NCI-H1105 treated with DMSO at 0.1 percent for 48 hours (cell line): ENCODE results near the gene LOXHD1.
A peak's percentile ranks its signal among the peaks of the same experiment; 100 is the strongest.

Experiments used
- DNase-seq: peaks from one replicate; lab custom pipeline; 2025; lab: John Stamatoyannopoulos, UW

The LOXHD1 gene

DNA sequence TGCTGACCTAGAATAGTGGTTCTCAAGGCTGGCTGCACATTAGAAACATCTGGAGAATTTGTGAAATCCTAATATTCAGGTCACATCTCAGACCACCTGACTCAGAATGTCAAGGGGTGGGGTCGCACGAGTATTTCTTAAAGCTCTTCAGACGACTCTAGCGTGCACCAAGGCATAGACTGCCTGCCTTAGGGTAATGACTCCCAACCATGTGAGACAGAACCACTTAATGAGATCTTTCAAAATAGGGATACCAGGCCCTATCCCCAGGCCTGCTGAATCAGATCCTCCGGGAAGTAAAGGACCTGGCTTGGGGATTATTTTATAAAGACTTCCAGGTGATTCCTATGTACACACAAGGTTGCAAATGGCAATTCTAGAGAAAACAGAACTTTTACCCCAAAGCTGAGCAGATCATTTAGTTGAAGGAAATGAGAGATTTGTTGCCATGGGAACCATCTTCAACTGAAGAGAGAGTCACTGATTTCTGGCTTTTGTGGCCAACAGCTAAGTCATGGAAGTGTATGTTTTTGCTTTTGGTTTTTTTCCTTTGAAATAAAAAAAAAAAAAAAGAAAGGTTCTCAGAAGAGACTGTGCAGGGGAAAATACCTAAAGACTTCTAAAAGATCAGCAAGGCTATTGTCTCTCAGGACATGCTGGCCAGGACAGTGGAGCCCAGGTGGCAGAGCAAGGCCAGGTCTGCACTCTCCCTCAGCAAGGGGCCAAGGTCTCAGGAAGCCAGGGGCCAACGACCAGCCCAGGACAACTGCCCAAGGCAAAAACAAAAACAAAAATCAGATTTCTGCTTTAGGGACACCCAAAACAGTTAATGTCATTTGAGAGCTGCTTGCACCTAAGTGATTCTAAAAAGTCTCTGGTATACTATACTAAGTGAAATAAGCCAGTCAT is 15.3 kb upstream of the LOXHD1 start:
- DNase-seq = no peak

DNA sequence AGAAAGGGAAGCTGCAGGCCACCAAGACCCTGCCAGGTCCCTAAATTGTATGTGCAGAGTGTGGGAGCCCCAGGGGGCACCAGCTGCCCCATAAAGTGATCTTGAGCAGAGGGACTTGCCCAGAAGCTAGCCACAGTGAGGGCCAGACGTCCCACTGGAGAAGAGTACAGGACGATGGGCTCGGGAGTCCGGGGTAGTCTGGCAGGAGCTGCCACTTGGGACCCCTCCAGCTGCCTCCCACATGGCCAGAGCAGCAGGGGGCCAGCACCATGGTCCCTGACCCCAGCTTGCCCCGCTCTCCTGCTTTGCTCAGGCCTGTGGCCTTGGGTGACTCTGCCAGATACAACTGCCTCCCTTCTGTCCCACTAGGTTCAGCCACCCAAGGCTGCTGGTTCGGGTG is 11.7 kb upstream of the LOXHD1 start:
- no peak for DNase-seq

DNA sequence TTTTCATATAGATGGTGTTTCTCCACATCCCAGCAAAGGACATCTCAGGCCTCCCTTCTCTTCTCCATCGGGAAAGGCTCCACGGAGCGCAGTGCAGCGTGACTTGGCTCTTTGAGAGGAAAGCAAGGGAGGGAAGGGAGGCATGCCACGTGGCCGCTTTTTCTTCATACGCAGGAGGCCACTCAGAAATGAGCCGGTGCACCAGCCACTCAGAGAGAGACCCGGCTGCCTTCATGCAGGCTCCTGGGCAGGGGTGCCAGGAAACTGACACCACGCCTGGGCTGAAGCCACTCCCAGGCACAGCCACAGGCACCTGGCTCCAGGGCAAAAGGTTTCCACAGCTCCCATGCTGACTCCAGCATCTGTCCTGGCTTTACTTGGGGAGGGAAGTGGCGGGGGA is 11.1 kb upstream of the LOXHD1 start:
- no peak for DNase-seq

DNA sequence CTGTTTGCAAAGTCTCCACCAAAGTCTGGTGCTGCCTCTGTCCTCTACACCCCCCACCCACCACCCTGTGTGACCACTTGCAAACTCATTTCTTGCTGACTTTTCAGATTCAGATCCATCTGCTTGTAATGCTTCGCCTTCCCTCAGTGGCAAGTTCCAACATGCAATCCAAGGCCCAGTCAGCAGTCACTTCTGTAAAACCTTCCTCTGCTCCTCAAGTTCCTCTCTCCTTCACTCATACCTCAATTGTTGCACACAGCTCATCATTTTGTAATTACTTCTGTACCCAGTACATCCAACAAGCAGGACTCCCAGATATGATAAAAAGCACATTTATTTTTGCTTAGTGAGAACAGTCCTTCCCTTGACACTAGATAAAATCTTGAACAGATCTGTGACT is 6.5 kb upstream of the LOXHD1 start:
- DNase-seq = no peak

DNA sequence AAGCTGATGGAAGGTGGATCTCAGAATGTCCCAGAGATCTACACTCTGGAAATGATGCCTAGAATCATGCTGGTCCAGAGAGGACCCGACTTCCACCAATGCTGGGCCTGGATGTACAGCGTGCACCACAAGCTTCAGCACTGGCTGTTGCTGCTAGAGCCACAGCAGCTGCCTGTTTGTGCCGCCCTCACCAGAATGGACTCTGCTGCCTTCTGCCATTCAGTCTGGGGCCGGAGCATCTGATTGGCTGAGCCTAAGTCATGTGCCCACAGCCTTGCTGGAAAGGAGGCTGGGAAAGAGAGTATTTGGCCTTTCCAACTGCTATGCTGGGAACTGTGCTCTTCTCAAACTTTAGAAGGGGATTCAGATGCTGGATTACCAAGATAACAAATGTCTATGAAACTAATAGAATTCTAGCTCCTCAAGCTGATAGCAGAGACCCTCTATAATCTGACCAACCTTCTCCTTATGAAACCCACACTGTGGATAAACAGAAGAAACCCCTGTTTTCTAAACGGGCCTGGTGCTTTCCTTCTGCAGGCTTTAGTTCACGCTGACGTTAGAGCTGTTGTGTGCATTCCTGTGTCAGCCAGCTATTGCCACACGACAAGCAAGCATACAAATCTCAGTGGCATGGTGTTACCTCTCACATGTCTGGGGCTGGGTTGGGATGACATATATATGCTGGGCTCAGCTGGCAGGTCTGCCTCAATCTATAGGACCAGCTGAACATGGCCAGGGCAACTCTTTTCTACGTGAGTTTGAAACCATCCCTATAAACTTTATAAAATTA is 4.1 kb upstream of the LOXHD1 start:
- no peak for DNase-seq

DNA sequence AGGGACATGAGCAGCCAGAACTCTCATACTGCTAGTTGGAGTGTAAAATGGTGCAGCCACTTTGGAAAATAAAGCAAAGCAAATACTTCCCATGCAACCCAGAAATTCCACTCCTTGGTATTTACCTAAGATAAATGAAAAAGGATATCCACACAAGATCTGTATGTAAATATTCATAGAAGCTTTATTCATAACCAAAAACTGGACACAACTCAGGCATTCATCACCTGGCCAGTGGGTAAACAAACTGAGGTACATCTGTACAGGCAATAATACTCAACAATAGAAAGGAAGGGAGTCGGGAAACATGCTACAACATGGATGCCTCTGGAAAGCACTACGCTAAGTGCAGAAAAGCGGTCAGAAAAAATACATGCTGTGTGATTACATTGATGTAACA is 2.5 kb upstream of the LOXHD1 start:
- DNase-seq = no peak

DNA sequence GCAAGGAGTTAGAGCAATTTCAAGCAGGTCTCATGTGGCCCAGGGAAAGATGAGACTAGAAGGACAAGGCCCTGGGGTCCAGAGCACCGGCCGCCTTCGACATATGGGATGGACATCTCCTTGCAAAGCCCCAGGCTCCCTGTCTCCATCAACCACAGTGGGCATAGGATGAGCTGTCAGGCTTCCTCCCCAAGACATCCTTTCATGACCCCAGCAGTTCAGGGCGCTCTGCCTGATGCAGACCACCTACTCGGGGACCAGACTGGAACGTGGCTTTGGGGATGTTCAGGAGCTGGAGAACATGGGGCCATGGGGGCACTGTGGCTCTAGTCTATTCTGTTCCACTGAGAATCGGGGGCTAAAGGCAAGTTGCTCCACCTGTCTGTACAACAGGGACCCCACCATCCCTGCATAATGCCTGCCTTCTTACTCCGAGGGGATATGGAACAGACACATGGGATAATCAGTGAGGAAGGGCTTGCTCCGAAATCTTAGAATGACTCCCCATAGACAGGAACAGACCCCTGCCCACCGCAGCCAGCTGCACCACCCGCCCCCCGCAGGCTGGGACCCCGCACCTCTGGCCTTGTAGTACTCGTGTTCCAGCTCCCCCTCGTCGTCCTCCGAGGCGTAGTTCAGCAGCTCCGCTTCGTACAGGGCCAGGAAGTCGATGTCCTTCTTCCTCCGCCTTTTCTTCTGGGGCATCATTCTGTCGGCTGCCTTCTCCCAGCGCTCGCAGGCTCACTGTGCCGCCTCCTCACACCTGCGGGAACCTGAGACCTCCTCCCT is 500 bp downstream of the LOXHD1 start:
- DNase-seq = no peak

DNA sequence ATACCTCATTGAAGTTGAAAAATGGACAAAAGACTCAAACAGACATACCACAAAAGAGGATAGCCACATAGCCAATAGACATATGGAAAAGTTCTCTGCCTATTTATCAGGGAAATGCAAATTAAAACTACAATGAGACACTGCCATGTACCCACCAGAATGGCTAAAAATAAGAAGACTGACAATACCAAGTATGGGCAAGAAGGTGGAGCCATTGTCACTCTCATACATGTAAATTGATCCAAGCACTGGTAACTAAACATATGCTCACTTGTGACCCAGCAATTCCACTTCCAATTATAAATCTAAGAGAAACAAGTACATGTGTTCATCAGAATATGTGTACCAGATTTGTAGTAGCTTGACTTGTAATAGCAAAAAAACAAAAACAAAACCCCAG is 4.6 kb downstream of the LOXHD1 start:
- DNase-seq = peak; percentile 8

DNA sequence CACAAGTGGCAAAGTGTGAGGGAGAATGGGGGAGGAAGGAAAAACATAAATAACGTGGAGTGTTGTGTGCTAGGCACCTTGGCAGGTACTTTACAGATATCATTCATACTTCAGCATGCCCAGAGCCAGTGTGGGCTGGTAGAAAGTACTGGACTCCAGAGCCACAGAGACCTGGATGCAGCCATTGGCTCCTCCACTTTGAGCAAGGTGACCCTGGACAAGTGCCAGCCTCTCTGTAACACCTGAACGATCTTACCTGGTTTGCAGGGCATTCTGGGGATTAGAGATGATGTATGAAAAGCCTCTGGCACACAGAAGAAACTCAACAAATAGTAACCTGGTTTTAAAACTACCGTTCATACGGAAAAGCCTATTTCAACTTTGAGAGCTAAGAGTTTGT is 6.3 kb downstream of the LOXHD1 start:
- DNase-seq = peak; percentile 8

DNA sequence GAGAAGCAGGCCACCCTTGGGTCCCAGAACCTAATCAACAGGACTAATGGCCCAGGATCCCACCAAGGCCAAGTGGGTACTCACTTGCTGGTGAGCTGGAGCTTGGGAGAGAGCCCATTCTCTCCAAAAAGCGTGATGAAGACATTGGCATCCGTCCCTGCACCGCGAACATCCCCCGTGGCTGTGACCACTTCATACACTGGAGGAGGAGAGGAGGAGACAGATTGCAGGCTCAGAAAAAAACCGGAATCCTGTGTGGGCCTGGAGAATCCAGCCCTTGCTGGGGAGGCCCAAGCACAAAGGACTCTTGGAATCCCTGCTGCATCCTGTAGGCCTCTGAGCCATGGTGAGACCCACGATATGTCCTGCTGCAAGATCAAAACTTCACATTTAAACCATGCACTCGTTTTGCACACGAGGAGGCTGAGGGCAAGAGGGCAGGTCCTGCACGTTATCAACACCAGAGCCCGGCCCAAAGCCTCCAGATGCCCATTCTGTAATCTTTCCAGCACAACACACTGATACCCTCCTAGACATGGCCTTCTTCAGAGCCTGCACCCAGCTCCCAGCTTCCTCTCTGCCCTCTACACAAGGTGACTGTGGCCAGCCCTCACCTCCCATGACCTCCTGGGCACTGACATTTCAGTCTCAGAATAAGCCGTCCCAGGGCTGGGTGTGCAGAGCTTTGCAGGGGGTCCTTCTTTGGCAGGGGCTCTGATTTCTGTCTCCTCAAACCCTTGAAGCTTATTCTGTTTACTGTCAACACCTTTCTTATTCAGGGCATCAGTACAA is 7.8 kb downstream of the LOXHD1 start:
- no peak for DNase-seq

DNA sequence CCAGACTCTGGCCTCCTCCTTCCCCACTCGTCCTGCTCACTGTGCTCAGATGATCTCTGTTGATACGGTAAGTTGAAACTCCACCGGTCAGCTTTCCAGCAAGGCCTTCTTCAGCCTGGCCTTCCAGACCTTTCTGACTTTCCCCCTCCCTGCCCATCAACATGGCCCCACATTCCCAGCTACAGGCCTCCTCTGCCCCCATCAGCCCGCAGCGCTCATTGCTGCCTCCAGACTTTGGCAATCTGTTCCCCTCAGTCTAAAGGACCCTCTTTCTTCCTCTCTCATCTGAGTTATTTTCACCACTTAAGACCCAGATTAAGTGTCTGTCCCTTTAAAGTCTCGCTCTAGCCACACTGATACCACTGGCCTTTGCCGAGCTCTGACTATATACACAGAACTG is 10.6 kb downstream of the LOXHD1 start:
- DNase-seq = no peak

DNA sequence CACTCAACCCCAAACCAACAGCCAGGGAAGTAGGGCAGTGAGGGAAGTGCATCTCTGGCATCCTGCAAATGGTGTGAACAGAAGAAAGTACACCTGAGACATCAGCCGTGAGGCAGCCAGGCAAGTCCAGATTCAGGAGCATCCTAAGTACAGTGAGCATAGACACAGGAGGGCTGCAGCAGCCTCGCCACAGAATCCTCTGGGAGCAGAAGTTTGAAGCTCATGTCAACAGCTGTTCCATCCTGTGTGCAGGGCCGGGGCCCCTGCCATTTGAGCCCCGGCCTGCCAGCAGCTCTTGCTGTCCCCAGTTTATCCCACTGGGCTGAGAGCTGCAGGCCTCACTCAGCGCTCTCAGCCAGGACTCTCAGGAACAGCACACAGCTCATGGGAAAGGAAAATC is 14.5 kb downstream of the LOXHD1 start:
- no peak for DNase-seq

DNA sequence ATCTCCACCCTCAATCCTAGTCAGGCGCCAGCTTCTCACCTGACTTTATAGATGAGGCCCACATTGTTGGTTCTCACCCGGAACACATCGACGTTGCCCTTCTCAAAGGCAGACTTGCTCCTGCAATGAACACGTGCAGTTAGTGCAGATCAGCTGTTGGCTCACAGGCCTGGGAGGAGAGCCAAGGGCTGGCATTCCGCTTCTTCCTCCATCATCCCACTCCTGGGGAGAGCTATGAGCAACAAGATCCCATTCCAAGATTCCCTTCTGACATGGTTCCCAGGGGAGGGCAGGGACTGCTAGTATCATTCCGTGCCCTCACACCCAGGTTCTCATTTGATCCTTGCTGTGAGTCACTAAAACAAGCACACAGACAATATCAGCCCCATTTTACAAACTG is 15.1 kb downstream of the LOXHD1 start:
- no peak for DNase-seq

DNA sequence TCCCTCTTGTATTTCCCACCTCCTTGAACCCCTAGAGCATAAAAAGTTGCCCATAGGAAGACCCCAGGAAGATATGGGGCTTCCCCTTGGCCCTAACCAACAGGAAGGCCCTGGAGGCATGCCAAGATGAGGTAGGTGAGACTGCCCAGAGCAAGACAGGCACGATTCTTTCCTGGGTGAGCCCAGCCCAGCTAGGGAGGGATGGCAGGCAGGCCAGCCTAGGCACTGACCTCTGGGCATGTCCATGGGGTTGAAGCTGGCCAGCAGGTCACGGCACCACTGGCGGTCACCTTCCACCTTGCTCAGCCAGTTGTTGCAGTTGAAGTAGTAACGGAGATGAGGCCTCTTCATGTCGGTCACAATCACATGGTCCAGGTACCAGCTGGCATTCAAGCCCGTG is 17.6 kb downstream of the LOXHD1 start:
- no peak for DNase-seq

DNA sequence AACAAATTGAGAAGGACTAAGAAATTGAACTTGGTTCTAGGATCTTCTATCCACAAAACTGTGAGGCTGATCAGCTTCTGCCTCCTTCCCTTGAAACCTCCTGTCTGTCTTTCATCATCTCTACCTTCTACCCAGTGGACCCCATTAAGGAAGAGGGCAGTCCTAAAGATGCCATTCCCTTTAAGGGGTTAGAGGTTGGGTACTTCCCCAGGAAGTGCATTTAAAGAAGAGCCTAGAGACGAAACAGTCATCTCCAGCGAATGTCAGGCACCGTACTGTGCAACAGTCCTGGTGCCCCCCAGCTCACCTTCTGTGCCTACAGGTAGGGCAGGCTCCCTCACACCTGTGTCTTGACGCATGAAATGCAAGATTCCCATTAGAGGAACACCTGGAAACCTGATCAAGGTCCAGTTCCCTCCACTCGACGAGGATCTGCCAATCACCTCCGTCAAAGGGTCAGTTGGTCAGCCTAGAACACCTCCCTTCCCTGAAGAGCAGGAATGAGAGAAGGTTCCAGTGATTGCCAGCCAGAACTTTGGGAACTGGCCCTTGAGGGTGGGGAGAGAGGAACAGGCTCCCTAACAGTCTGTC is 20.9 kb downstream of the LOXHD1 start:
- no peak for DNase-seq

DNA sequence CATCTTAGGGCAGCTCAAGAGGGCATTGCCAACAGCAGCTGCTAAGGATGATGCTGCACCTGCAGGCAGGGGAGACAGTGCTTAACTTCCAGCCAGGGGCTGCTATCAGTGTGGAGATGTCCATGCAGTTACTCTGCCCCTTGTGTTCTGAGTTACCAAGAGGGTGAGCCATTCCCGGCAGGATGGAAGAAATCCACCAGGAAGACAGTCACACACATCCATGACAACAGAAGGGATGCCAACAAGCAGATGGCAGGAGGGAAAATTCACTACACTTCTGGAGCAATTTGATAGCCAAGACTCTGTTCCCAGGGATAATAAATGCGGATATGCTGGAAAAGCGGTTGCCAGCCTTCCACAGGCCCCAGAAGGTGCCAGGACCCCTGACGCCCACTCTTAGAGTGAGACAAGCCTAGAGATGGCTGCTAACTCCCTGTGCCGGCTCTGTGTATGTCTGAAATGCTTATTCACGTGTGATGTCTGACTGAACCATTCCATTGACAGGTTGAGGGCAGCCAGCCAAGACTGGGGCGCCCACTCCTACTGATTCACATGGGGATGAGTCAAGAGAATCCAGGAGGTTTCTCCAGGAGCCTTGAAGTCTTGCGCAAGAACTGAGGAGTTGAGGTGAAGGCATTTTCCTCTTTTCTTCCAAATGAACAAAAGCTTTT is 24.5 kb downstream of the LOXHD1 start:
- DNase-seq = no peak

DNA sequence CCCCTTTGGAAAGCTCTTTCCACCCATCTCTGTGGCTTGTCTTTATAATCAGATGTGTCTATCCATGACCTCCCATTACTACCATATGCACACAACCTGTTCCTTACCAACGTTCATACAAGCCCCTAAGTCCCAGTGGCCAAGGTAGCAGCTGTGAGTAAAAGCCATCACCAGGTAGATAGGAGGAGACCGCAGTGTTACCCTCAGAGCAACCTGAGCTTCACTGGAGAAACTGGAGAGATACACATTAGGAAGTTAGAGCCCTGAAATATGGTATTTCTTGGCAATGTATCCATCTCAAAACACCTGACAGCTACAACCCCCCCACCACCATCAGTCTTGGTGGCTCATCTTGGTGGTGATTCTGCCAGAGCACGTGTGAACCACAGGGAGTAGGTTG is 26.0 kb downstream of the LOXHD1 start:
- DNase-seq = no peak

DNA sequence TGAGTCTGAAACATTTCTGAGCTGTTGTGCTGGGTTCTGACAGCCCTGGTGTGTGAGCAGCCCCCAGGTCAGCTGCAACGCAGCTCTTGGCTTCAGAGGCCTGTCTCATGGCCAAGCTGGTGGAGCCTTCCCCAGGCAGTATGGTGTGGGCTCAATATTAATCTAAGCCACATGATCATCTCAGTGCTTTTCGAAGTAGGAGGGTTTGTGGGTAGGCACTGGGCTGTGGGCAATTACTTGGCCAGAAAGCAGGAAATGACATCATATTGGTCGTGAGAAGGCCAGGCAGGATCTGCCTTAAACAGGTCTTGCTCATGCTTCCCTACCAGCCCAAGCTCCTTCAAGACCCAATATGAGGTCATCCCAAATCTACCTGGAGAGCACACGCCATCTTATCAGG is 26.9 kb downstream of the LOXHD1 start:
- DNase-seq = no peak

DNA sequence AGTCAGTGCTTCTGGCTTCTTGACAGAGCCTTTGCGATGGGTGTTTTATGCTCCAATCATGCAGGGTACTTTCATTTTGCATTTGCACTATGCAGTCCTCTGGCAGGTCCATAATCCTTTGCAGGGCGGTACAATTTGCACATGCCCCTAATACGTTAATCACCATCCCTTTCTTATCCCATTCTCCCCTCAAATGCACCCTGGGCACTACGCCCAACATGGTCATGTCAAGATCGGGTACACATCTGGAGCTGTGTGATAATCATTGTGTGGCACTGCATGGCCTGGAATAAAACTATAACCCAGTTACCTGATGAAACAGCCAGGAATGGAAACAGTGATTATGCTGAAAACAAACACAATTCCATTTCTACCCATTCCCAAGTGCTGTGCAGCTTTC is 27.7 kb downstream of the LOXHD1 start:
- DNase-seq = no peak

DNA sequence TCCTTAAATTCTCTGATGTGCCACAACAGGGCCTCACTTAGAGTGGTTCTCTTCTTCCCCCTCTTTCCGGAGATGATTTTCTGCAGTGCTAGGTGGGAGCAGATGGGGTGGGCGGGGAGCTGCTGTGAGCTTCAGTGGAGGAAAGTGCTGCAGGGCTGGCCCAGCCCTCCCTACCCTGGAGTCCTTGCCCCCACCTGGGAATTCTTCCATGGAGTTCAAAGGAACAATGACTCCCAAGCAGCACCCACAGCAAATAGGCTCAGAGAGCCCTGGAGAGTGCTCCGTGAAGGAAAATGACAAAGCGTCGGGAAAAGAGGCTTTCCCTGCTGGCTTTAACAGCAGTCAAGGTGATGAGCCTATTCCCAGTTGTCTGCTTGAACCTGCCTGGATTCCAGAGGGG is 28.8 kb downstream of the LOXHD1 start:
- no peak for DNase-seq

DNA sequence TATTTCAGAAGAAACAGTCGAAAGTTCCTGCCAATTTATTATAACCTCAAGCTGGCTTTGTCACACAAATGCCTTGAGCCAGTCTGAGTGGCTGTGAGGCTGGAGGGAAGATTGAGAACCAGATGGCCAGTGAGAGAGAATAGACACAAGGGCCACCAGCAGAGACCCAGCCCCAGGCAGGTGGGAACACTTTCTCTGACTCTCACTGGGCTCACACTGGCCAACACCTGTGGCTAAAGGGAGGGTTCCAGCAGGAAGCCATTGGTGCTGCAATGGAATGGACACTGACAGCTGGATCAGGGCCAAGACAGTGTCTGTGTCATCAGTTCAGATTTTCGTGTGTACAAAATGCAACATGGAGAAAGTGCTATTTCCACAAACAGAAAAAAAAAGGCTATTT is 29.9 kb downstream of the LOXHD1 start:
- no peak for DNase-seq
